HG03521 (cell line): Measurements from ENCODE around the gene C1QTNF7.

ENCODE experiments used
- ATAC-seq: cut with Tn5 transposase; IDR thresholded peaks from one replicate; pipeline ENCODE4 v1.9.1; 2021; ENCODE audit warnings: mild to moderate bottlenecking, moderate library complexity; ENCODE audit not compliant: unreplicated experiment

C1QTNF7 gene

GRCh38 chr4:15427701-15428100 lies at the start of gene C1QTNF7:
Gene C1QTNF7 (plus strand): TSS chr4:15428033. CDS start chr4:15435744, 7,711 bp downstream.
- no peak for ATAC-seq

GRCh38 chr4:15378062-15378461 lies 49.8 kb upstream of the C1QTNF7 start:
- ATAC-seq, result no peak

GRCh38 chr4:15378493-15378892 lies 49.3 kb upstream of the C1QTNF7 start:
- no peak for ATAC-seq

GRCh38 chr4:15381806-15382338 lies 46.0 kb upstream of the C1QTNF7 start:
- no peak for ATAC-seq

GRCh38 chr4:15382669-15383273 lies 45.1 kb upstream of the C1QTNF7 start:
- ATAC-seq, result no peak

- no peak for ATAC-seq
Observed at GRCh38 chr4:15385515-15385914, 42.3 kb upstream of the C1QTNF7 start.

- no peak for ATAC-seq
Observed at GRCh38 chr4:15385928-15386327, 41.9 kb upstream of the C1QTNF7 start.

- ATAC-seq, result no peak
Observed at GRCh38 chr4:15390494-15390893, 37.3 kb upstream of the C1QTNF7 start.

GRCh38 chr4:15392053-15392805 lies 35.6 kb upstream of the C1QTNF7 start:
- ATAC-seq, result no peak

- ATAC-seq, result no peak
Observed at GRCh38 chr4:15395311-15395710, 32.5 kb upstream of the C1QTNF7 start.

GRCh38 chr4:15396157-15396800 lies 31.6 kb upstream of the C1QTNF7 start:
- peak; percentile 76 for ATAC-seq

GRCh38 chr4:15398001-15398400 lies 29.8 kb upstream of the C1QTNF7 start:
- ATAC-seq, result no peak

- ATAC-seq, result no peak
Observed at GRCh38 chr4:15398732-15399131, 29.1 kb upstream of the C1QTNF7 start.

- ATAC-seq, result no peak
Observed at GRCh38 chr4:15400226-15400625, 27.6 kb upstream of the C1QTNF7 start.

- ATAC-seq, result peak; percentile 46
Observed at GRCh38 chr4:15400981-15401671, 26.7 kb upstream of the C1QTNF7 start.

GRCh38 chr4:15402146-15402545 lies 25.7 kb upstream of the C1QTNF7 start:
- ATAC-seq, result no peak

GRCh38 chr4:15402974-15403373 lies 24.9 kb upstream of the C1QTNF7 start:
- ATAC-seq, result no peak

GRCh38 chr4:15405018-15405417 lies 22.8 kb upstream of the C1QTNF7 start:
- ATAC-seq, result no peak

- ATAC-seq, result no peak
Observed at GRCh38 chr4:15410750-15411149, 17.1 kb upstream of the C1QTNF7 start.

- ATAC-seq, result no peak
Observed at GRCh38 chr4:15412461-15412860, 15.4 kb upstream of the C1QTNF7 start.

GRCh38 chr4:15413010-15413622 lies 14.7 kb upstream of the C1QTNF7 start:
- no peak for ATAC-seq
